Measurements from ENCODE around the gene FRY.
A peak's percentile ranks its signal among the peaks of the same experiment; 100 is the strongest.
"Not testable (repeated sequence)": the region's sequence is repeated elsewhere in the genome, so short reads cannot be mapped to it uniquely, and the experiment has no call there.

Gene FRY

DNA sequence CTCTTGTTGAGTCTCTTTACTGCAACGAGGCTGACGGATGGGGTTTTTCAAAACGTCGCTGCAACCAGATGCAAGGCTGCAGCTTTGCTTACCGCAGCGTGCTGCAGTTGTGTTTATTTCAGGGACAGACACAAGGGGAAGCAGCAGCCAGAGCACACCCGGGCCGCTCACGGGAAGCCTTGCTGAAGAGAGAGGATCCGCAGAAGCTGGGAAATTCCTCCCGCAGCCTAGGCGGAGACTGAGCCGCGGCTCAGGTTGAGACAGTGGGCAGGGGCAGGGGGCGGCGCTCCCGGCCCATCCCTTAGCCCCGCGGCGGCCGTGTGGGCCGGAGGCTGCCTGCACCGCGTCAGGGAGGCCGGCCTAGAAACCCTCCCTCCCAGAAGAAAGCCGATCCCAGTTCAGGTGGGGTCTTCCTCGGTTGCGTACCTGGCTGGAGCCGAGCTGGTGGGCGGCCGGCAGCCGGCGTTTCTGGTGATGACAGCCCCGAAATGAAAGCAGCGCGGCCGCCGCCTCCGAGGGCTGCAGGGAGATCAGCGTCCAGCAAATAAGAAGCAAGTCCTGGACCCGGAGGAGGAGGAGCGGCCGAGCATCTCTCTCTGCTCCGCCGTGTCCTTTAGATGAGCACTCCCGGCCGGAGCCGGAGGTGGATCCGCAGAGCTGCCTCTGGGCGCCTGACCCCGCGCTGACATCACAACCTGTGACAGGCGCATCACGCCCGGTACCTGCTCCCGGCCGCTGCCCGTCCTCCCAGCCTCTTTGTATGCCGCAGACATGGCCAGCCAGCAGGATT, at the start of gene FRY:
Gene FRY, plus strand, starts transcription at position 750 of the 790 bp plus-strand sequence. Its CDS starts 22 bp downstream, at position 772.
- no peak for DNase-seq

DNA sequence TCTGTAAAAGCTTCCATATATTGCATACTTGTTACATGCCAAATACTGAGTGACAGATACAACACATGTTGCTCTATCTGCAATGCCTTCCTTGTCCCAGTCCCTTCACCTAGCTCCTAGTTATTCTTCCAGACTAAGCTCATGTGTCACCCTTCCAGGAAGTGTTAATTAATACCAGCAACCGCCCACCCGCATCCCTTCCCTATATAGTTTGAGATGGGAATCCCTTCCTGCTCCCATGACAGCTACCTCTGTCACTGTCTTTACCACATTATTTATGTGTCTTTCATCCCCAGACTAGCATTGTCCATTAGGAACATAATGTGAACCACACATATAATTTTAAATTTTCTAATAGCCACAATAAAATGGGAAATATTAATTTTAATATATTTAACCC, 49.5 kb upstream of the FRY start:
- no peak for DNase-seq

DNA sequence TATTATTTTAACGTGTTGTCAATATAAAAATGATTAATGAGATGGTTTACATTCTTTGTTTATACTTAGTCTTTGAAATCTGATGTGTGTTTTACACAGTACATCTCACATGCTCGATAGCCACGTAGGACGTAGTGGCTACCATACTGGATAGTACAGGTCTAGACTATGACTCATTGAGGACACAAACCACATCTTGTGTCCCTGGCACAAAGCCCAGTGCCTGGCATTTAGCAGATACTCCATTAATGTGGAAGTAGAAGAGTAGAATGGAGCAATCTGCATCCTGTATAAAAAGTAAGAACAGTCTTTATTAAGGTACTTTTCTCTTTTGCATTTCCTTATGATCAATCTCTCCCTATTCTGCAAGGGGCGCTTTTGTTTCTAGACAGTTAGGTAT, 49.0 kb upstream of the FRY start:
- peak; percentile 20 for DNase-seq

GRCh38 chr13:31983696-31984095, 47.9 kb upstream of the FRY start:
- DNase-seq: not testable (repeated sequence)

GRCh38 chr13:31984388-31984787, 47.2 kb upstream of the FRY start:
- DNase-seq: not testable (repeated sequence)

DNA sequence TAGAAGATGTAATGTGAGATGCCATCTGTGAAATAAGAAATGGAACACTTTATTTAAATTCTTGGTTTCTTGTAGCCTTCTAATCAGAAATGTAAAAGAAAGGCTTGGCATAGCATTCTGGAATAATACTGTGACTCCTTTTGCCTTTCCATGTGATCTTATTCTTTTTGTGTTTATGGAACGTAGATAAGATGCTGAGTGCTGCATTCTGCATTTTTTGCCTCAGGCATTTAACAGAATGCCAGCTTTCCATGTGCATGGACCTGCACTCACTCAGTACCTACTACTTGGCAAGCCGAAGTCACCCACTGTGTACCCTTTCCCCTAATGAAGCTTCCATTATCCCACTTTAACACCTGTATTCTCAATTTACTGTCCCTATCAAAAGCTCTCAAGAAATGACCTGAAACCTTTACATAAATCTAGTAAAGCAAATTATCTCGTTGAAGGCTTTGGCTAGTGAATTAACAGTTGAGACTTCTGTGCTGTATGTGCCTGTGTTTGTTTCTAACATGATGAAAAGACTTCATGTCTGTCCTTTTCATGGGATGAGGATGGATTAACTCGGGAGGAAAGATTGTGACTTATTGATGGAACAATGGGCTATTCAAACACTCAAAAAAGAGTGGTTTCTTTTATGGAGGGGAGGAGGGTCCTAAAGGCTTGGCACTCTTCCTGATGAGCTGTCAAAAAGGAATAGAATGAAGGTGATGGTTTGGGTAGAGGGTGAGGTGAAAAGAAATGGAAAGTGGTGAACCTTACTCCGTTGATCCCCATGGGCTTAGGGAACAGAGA, 44.7 kb upstream of the FRY start:
- no peak for DNase-seq

DNA sequence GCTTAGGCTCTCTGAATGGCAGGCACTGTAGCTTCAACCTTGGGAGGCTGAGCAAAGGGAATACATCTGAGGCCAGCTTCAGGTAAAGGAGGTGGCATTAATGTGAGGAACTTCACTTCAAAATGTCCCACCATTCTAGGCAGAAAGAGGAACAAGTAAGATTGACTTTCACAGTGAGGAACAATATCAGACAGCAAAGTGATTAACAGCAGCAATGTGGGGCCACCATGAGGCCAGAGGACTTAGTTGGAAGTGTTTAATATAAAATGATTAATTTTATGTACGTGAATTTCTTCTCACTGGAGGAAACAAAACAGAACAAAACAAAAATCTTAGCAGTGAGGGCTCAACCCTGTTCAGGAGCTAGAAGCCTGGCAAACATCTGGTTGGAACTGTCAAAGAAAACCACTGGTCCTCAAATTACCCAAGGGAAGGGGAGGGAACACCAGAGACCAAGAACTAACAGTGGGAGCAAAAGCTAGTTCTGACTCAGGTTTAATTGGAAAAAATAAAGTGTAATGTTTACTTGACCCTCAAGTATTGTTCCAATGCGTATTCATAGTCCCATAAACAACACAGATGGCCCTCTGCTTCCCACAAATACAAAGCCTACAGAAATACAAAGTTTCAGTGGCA, 43.9 kb upstream of the FRY start:
- DNase-seq: no peak

DNA sequence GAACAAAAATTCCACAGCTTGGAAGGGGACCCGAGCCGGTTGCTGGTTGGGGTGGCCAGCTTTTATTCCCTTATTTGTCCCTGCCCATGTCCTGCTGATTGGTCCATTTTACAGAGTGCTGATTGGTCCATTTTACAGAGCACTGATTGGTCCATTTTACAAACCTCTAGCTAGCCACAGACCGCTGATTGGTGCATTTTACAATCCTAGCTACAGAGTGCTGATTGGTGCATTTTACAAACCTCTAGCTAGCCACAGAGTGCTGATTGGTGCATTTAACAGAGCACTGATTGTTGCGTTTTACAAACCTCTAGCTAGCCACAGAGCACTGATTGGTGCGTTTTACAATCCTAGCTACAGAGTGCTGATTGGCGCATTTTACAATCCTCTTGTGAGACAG, 37.2 kb upstream of the FRY start:
- not testable (repeated sequence) for DNase-seq

DNA sequence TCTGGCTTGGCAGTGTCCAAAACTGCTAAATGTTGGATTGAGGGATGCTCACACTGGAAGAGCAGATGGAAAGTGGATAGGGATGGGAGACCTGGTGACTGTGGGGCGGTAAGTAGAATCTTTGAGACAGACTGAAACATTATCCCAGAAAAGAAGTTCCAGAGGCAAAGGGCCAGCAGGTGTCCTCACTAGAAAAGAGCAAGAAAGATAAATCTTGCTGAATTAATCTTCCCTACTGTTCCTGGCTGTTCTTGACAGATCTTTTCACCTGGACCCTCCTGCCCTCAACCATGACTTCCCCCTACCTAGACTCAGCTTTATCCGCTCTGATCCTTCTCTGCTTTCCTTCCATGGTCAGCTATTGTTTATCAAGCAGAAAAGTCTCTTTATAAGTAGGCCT, 35.0 kb upstream of the FRY start:
- no peak for DNase-seq

DNA sequence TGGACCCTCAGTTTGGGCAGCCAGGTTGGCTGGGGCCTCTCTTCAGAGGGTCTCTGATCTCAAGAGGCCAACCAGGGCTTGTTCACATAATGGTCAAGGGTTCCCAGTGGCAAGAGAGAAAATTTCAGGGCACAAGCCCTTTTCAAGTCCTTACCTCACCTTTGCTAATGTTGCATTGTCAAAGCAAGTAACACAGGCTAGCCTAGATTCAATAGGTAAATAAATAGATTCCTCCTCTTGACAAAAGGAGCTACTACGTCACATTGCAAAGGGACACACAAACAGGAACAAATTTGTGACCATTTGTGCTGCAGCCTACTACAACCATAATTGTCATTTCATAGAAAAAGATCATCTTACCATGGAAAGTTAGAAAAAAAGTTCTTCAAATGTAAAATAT, 33.9 kb upstream of the FRY start:
- DNase-seq: no peak

DNA sequence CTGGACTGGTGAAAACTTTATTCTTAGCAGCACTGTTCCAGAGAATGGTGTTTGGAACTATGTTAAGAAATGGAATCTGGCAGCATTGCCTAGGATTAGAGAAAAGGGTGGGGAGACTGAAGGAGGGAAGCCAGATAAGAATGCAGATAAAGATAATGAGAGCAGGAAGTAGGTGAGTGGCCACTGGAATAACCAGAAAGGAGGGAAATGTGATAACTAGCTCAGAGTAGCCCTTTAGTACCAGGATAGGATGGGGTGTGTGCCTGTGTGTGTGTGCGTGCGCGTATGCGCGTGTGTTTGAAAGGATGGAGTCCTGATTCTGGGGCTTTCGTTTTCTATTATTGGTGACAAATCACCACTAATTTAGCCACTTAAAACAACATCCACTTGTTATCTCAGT, 33.4 kb upstream of the FRY start:
- DNase-seq: no peak

GRCh38 chr13:32000754-32001153, 30.8 kb upstream of the FRY start:
- not testable (repeated sequence) for DNase-seq

DNA sequence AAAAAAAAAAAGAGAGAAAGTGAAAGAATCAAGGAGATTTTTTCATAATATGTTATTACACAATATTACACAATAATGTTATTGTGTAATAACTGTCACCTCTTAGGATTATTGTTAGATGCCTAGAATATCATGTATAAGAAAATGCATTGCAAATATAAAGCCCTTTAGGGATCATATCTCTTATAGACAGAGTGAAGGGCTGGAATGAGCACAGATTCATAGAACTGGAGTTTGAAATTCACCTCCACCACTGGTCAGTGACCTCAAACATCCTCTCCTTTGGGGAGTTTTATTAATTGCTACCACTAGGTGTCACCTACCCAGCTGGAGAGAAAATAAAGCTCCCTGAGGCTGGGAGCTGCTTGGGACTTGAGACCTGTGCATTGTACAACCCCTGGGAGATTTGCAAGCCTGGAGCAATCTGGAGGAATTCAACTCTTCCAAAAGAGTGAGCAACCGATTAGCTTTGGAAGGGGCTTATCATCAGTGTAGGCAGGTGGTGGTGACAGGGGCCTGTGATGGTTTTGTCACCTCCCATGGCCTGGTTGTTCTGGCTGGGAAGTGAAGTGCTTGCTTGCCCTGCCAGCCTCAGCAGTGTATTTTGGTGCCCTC, 30.3 kb upstream of the FRY start:
- DNase-seq: no peak

- no peak for DNase-seq
These were observed 29.8 kb upstream of the FRY start for GRCh38 chr13:32001769-32002168.

DNA sequence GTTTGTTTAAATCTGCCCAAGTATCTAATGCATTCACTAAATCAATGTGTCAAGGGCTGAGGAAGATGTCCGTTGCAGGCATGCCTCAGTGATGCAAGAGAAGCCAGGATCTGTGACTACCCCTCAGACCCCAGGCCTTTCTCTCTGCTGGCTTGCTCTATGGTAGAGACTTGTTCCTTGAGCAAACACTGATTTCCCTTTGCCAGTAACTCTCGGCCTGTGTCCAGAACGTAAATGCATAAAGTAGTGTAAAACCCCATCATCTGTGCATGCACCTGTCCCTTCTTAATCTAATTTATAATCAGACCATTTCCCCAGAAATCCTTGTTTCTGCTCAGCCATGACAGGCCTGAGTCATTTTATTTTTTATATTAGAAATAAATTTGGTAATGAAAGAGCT, 28.7 kb upstream of the FRY start:
- DNase-seq: no peak

DNA sequence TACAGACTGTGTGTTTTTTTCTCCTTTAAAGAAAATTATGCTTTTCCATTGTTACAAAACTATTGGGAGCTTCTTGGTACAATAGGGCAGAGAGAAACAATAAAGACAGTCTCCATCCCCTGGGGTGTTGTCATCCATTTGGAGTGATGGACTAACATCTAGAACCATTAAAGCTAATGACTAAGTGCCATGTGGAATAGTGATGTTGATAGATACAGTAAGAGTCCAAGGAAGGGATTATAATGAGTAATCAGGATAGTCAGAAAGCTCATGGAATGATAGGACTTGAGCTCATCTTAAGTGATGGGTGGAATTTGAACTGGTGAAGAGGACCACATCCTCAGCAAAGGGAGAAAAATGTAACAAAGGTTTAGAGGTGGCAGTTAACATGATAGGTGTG, 24.1 kb upstream of the FRY start:
- no peak for DNase-seq

GRCh38 chr13:32008518-32009175, 22.9 kb upstream of the FRY start:
- DNase-seq: no peak

DNA sequence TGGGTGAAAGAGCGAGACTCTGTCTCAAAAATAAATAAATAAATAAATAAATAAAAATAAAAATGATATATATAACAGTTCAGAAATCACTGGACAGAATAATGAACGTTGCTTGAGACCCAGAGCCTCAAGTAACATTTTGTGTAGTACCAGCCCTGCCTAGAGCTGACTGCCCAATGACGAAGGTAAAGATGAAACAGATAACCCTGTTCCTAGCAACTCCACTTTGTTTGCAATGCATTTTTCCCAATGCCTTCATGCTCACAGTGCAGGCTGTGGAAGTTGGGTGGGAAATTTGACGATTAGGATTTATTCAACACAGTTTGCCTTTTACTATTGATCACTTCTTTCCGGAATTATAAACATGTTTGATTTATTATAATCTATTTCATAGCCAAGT, 22.2 kb upstream of the FRY start:
- no peak for DNase-seq

- DNase-seq: no peak
These were observed 21.4 kb upstream of the FRY start for GRCh38 chr13:32010136-32010535.

DNA sequence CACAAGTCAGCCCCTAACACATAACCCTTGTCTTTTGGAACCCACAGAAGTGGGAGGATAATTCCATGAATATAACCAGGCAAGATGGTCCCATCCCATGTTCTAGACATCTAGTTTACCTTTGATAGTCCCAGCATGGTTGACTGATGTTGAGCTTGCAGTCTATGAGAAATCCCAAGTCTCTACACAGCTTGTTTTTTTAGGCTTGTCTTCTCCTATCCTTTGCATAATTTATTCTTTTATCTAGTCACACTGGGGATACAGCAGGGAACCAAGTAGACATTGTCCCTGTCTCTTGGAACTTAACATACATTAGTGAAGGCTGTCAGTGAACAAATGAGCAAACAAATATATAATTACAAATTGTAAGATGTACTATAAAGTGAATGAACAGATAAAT, 19.6 kb upstream of the FRY start:
- DNase-seq: no peak

GRCh38 chr13:32013181-32013580, 18.4 kb upstream of the FRY start:
- no peak for DNase-seq

GRCh38 chr13:32016119-32016518, 15.5 kb upstream of the FRY start:
- DNase-seq: no peak

GRCh38 chr13:32016631-32017030, 14.9 kb upstream of the FRY start:
- DNase-seq: no peak

Measured in SIG-M5 (cell line).